Bronchial epithelial cell (primary cell): ENCODE results near the gene TNFRSF19. TPM values are rescaled to one million over a fixed set of nuclear protein-coding genes. Genes with fewer than 3 reads are reported as not detected.

Experiments used
- DNase-seq: peaks from one replicate; pipeline ENCODE4 v3.0.0-alpha.2; 2010; ENCODE audit warnings: low read depth
- FAIRE-seq: peaks from 2 replicates; lab custom pipeline; 2011; peaks lifted over from hg19 to GRCh38; lab: Jason Lieb, UNC
- H3K27me3 ChIP-seq: 2 replicates; pipeline ENCODE4 v1.5.1; 2011; ENCODE audit warnings: low read length; ENCODE audit not compliant: control insufficient read depth, insufficient read depth
- H3K36me3 ChIP-seq: 2 replicates; pipeline ENCODE4 v1.5.1; 2011; ENCODE audit warnings: low read length; ENCODE audit not compliant: control insufficient read depth, insufficient read depth
- H3K4me3 ChIP-seq: 2 replicates; pipeline ENCODE4 v1.5.1; 2011; ENCODE audit warnings: mild to moderate bottlenecking, low read depth, low read length, control low read depth
- total RNA-seq: library from RNA; depleted of rRNA; stranded (reverse); fragments of >200 nt; gene quantifications from 2 replicates; pipeline ENCODE4 v1.2.1, GENCODE V29; 2014
- TF ChIP-seq, protein P1 (sequence below): IDR thresholded peaks from 2 replicates; pipeline ENCODE4 v1.5.1; 2011; ENCODE audit warnings: mild to moderate bottlenecking, moderate library complexity, low read length, control low read depth, inconsistent platforms; ENCODE audit not compliant: insufficient read depth, severe bottlenecking

TNFRSF19 gene
- total RNA-seq, 1 donor from 2014 or later: 1.3 TPM

DNA sequence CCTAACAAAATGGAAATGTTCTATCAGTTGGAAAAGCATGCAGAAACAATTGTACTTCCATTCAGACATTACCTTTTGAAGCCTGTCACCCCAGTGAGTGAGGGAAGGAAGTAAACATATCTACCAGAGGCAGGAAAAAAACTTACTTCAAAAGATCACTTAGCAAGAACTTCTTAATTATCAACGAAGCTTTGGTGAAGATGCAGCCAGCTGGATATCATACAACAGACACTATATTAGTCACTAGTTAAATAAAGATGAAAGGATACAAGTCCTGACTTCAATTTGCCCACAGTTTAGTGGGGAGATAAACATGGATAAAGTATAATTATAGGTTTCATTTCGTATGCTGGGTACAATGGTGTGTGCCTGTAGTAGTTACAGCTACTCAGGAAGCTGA is 148.8 kb downstream of the TNFRSF19 start:
- Histone ChIP-seq H3K27me3 (no peaks in the 10 kb centered on the region), H3K36me3 (no peaks in the 10 kb centered on the region), H3K4me3 (no peak overlapping the region)
- FAIRE-seq (no peak), DNase-seq (no peak)
- TF ChIP-seq, protein P1, sequence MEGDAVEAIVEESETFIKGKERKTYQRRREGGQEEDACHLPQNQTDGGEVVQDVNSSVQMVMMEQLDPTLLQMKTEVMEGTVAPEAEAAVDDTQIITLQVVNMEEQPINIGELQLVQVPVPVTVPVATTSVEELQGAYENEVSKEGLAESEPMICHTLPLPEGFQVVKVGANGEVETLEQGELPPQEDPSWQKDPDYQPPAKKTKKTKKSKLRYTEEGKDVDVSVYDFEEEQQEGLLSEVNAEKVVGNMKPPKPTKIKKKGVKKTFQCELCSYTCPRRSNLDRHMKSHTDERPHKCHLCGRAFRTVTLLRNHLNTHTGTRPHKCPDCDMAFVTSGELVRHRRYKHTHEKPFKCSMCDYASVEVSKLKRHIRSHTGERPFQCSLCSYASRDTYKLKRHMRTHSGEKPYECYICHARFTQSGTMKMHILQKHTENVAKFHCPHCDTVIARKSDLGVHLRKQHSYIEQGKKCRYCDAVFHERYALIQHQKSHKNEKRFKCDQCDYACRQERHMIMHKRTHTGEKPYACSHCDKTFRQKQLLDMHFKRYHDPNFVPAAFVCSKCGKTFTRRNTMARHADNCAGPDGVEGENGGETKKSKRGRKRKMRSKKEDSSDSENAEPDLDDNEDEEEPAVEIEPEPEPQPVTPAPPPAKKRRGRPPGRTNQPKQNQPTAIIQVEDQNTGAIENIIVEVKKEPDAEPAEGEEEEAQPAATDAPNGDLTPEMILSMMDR: no peak

GRCh38 chr13:23722726-23723453 is 152.7 kb downstream of the TNFRSF19 start:
- DNase-seq (no peak), FAIRE-seq (no peak)
- Histone ChIP-seq H3K27me3 (no peaks in the 10 kb centered on the region), H3K36me3 (no peaks in the 10 kb centered on the region), H3K4me3 (no peak overlapping the region)
- TF ChIP-seq, protein P1: no peak

- Histone ChIP-seq H3K4me3 (no peak overlapping the region), H3K36me3 (no peaks in the 10 kb centered on the region), H3K27me3 (no peaks in the 10 kb centered on the region)
- no peak for FAIRE-seq
- DNase-seq: no peak
- TF ChIP-seq, protein P1: no peak
These were observed 153.3 kb downstream of the TNFRSF19 start for GRCh38 chr13:23723471-23723870.

GRCh38 chr13:23724196-23724970 is 154.2 kb downstream of the TNFRSF19 start:
- peak; percentile 26 for DNase-seq
- Histone ChIP-seq H3K36me3 (peaks cover 2% of the 10 kb centered on the region), H3K4me3 (no peak overlapping the region), H3K27me3 (no peaks in the 10 kb centered on the region)
- TF ChIP-seq, protein P1: no peak
- FAIRE-seq: no peak

Other genes starting within 250 kb of the TNFRSF19 start
- gene SACS, start 136.7 kb upstream of the TNFRSF19 start, total RNA-seq: 10.4 and 26.3 TPM in 2 replicates